Activated T-helper 2 cell treated with anti-CD3 and anti-CD28 coated beads, Interferon-gamma antibody, Interleukin-2, Interleukin-4, amounts not matched to agents 10 μg/mL and 5 μg/mL and 100 μg/mL, durations not matched to agents 14 hours and 24 hours and 36 hours (primary cell): ENCODE data around the gene VANGL2. TPM values are rescaled to one million over a fixed set of nuclear protein-coding genes. Genes with fewer than 3 reads are reported as not detected.

Experiments used
- DNase-seq: peaks from one replicate; pipeline ENCODE4 v3.0.0; 2021; ENCODE audit warnings: low spot score
- H3K27ac Mint-ChIP-seq: one replicate; pipeline ENCODE4 v1.8.0; 2021; ENCODE audit warnings: mixed read lengths
- H3K27me3 Mint-ChIP-seq: one replicate; pipeline ENCODE4 v1.8.0; 2021; ENCODE audit warnings: low read depth, mixed read lengths
- H3K36me3 Mint-ChIP-seq: one replicate; pipeline ENCODE4 v1.8.0; 2021; ENCODE audit warnings: low read depth, mixed read lengths
- H3K4me1 Mint-ChIP-seq: one replicate; pipeline ENCODE4 v1.8.0; 2021; ENCODE audit warnings: low read depth, mixed read lengths
- H3K4me3 Mint-ChIP-seq: one replicate; pipeline ENCODE4 v1.8.0; 2021; ENCODE audit warnings: low read depth, mild to moderate bottlenecking, moderate library complexity, mixed read lengths
- H3K9me3 Mint-ChIP-seq: one replicate; pipeline ENCODE4 v1.8.0; 2021; ENCODE audit warnings: mixed read lengths
- intact Hi-C: fragments of 100-400 bp; cut with micrococcal nuclease; formaldehyde crosslinking; loops from one replicate; pipeline ENCODE4 v1.15.1; 2023
- total RNA-seq: library from RNA; stranded (reverse); gene quantifications from 2 replicates; pipeline ENCODE4 v1.2.3, GENCODE V29; 2022

Gene VANGL2
- total RNA-seq, 1 donor from 2014 or later = not detected

- intact Hi-C loops = loop anchor here (1.0 kb wide), 1 partner anchor 9 kb away; no protein-coding TSS in a partner anchor
- no peak for DNase-seq
- Mint-ChIP-seq H3K9me3 (peaks cover 5% of the 10 kb centered on the region), H3K4me1 (peaks cover 49% of the 10 kb centered on the region), H3K27me3 (no peaks in the 10 kb centered on the region), H3K4me3 (peak overlapping the region; percentile 2), H3K27ac (peak overlapping the region; percentile 44), H3K36me3 (no peaks in the 10 kb centered on the region)
Observed at GRCh38 chr1:160446945-160447600, 46.7 kb downstream of the VANGL2 start.

- Mint-ChIP-seq H3K9me3 (peaks cover 5% of the 10 kb centered on the region), H3K4me1 (peaks cover 49% of the 10 kb centered on the region), H3K36me3 (no peaks in the 10 kb centered on the region), H3K27ac (no peak overlapping the region), H3K4me3 (no peak overlapping the region), H3K27me3 (no peaks in the 10 kb centered on the region)
- no peak for DNase-seq
- intact Hi-C loops = no loop called here
Observed at GRCh38 chr1:160449494-160449893, 49.1 kb downstream of the VANGL2 start.

GRCh38 chr1:160451119-160451858, 50.9 kb downstream of the VANGL2 start:
- Mint-ChIP-seq H3K4me3 (peak overlapping the region; percentile 10), H3K36me3 (no peaks in the 10 kb centered on the region), H3K27me3 (no peaks in the 10 kb centered on the region), H3K4me1 (peaks cover 52% of the 10 kb centered on the region), H3K27ac (peak overlapping the region; percentile 70), H3K9me3 (peaks cover 5% of the 10 kb centered on the region)
- no peak for DNase-seq
- intact Hi-C loops = no loop called here

- intact Hi-C loops = no loop called here
- H3K4me1 Mint-ChIP-seq = peaks cover 51% of the 10 kb centered on the region
- no peaks in the 10 kb centered on the region for H3K36me3 Mint-ChIP-seq
- H3K27me3 Mint-ChIP-seq = no peaks in the 10 kb centered on the region
- H3K9me3 Mint-ChIP-seq = peaks cover 5% of the 10 kb centered on the region
- peak overlapping the region; percentile 10 for H3K4me3 Mint-ChIP-seq
- DNase-seq = no peak
- H3K27ac Mint-ChIP-seq = peak overlapping the region; percentile 70
Observed at GRCh38 chr1:160451859-160452232, 51.5 kb downstream of the VANGL2 start.

DNA sequence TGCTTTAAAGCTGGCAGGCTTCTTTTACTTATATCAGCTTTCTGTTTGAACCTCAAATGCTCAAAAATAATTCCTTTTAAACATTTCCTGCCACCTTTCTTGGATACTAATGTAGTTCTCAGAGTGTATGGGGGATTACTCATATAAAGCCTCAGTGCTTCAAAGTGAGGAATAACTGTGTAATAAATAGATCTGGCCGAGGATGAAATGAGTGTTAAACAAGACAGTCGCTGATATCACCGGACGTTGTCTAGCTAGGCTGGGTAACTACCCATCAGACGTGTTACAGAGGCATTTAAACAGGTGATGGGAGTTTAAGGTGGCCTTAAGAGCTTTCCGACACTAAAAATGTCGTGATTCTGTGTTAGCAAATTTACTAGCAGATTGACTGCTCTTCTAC, 53.1 kb downstream of the VANGL2 start:
- Mint-ChIP-seq H3K27me3 (no peaks in the 10 kb centered on the region), H3K9me3 (peaks cover 5% of the 10 kb centered on the region), H3K4me1 (peaks cover 51% of the 10 kb centered on the region), H3K27ac (peak overlapping the region; percentile 74), H3K4me3 (no peak overlapping the region), H3K36me3 (no peaks in the 10 kb centered on the region)
- no peak for DNase-seq
- intact Hi-C loops = no loop called here

- Mint-ChIP-seq H3K4me3 (no peak overlapping the region), H3K4me1 (peaks cover 61% of the 10 kb centered on the region), H3K36me3 (no peaks in the 10 kb centered on the region), H3K27ac (peak overlapping the region; percentile 79), H3K9me3 (peaks cover 5% of the 10 kb centered on the region), H3K27me3 (no peaks in the 10 kb centered on the region)
- intact Hi-C loops = loop anchor here (2.0 kb wide), 1 partner anchor 16 kb away; no protein-coding TSS in a partner anchor
- DNase-seq = no peak
Observed at GRCh38 chr1:160454371-160455152, 54.2 kb downstream of the VANGL2 start.

DNA sequence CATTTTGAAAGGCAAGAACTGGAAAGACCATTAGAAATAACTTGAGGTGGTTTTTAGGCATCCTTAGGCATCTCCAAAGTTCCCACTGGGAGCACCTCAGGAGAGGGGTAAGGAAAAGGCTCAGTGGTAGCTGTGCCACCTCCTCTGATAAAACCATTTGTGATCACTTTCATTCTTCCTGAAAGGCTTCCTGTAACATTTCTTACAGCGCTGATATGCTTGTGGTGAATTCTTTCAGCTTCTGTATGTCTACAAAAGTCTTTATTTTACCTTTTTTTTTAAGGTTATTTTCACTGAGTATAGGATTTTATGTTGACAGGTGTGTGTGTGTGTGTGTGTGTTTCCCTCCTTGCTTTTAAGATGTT, 54.8 kb downstream of the VANGL2 start:
- peaks cover 3% of the 10 kb centered on the region for H3K9me3 Mint-ChIP-seq
- no peaks in the 10 kb centered on the region for H3K36me3 Mint-ChIP-seq
- peak overlapping the region; percentile 79 for H3K27ac Mint-ChIP-seq
- H3K27me3 Mint-ChIP-seq = no peaks in the 10 kb centered on the region
- H3K4me1 Mint-ChIP-seq = peaks cover 67% of the 10 kb centered on the region
- no peak for DNase-seq
- no peak overlapping the region for H3K4me3 Mint-ChIP-seq
- intact Hi-C loops = loop anchor here (2.0 kb wide), 1 partner anchor 16 kb away; no protein-coding TSS in a partner anchor

GRCh38 chr1:160459056-160459455, 58.7 kb downstream of the VANGL2 start:
- DNase-seq = no peak
- Mint-ChIP-seq H3K27me3 (no peaks in the 10 kb centered on the region), H3K4me3 (no peak overlapping the region), H3K4me1 (peaks cover 66% of the 10 kb centered on the region), H3K27ac (peak overlapping the region; percentile 98), H3K36me3 (no peaks in the 10 kb centered on the region), H3K9me3 (no peaks in the 10 kb centered on the region)
- intact Hi-C loops = no loop called here

- no peaks in the 10 kb centered on the region for H3K9me3 Mint-ChIP-seq
Observed at GRCh38 chr1:160459687-160460086, 59.3 kb downstream of the VANGL2 start.

DNA sequence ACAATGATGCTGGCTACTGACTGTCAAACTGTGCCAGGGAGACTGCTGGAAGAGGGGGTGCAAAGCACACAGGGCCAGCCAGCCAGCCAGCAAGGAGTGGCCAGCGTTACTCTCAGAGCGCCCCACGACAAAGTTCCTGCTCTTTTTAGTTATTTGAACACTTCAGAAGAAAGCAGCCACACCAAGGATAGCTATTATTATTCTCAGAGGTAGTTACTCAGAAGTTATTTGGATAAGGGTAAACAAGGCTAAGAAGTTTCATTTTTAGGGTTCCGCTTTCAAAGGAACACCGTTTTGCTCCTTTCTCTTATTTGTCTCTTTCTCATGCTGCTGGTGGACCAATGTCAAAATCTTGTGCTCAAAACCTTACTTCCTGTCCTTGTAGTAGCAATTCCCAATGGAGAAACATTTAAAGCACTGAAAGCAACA, 59.9 kb downstream of the VANGL2 start:
- peaks cover 64% of the 10 kb centered on the region for H3K4me1 Mint-ChIP-seq
- H3K36me3 Mint-ChIP-seq = peaks cover 2% of the 10 kb centered on the region
- H3K9me3 Mint-ChIP-seq = no peaks in the 10 kb centered on the region
- peak overlapping the region; percentile 98 for H3K27ac Mint-ChIP-seq
- H3K4me3 Mint-ChIP-seq = peak overlapping the region; percentile 76
- intact Hi-C loops = loop anchor here (1.0 to 2.0 kb wide), 3 partner anchors 11 to 117 kb away; no protein-coding TSS in a partner anchor
- no peaks in the 10 kb centered on the region for H3K27me3 Mint-ChIP-seq
- DNase-seq = no peak

More at GRCh38 chr1:160459687-160460086, 59.3 kb downstream of the VANGL2 start:
- peak overlapping the region; percentile 98 for H3K27ac Mint-ChIP-seq
- H3K4me3 Mint-ChIP-seq = peak overlapping the region; percentile 76
- peaks cover 66% of the 10 kb centered on the region for H3K4me1 Mint-ChIP-seq
- H3K36me3 Mint-ChIP-seq = no peaks in the 10 kb centered on the region
- H3K27me3 Mint-ChIP-seq = no peaks in the 10 kb centered on the region
- no peak for DNase-seq
- intact Hi-C loops = loop anchor here (1.0 to 2.0 kb wide), 3 partner anchors 12 to 117 kb away; no protein-coding TSS in a partner anchor

GRCh38 chr1:160460683-160461287, 60.4 kb downstream of the VANGL2 start:
- peaks cover 6% of the 10 kb centered on the region for H3K36me3 Mint-ChIP-seq
- DNase-seq = no peak
- H3K4me1 Mint-ChIP-seq = peaks cover 65% of the 10 kb centered on the region
- H3K9me3 Mint-ChIP-seq = peaks cover 2% of the 10 kb centered on the region
- H3K4me3 Mint-ChIP-seq = peak overlapping the region; percentile 76
- no peaks in the 10 kb centered on the region for H3K27me3 Mint-ChIP-seq
- peak overlapping the region; percentile 98 for H3K27ac Mint-ChIP-seq
- intact Hi-C loops = loop anchor here (1.0 to 2.0 kb wide), 3 partner anchors 11 to 116 kb away; no protein-coding TSS in a partner anchor

- H3K36me3 Mint-ChIP-seq = peaks cover 8% of the 10 kb centered on the region
- H3K27ac Mint-ChIP-seq = no peak overlapping the region
- peaks cover 58% of the 10 kb centered on the region for H3K4me1 Mint-ChIP-seq
- peaks cover 9% of the 10 kb centered on the region for H3K9me3 Mint-ChIP-seq
- H3K27me3 Mint-ChIP-seq = no peaks in the 10 kb centered on the region
- no peak overlapping the region for H3K4me3 Mint-ChIP-seq
- intact Hi-C loops = no loop called here
- no peak for DNase-seq
Observed at GRCh38 chr1:160465123-160465522, 64.8 kb downstream of the VANGL2 start.
